SK-N-SH treated with all-trans-retinoic acid at 6 μM for 48 hours (cell line): ENCODE results near the gene FGF14.
"Not testable (repeated sequence)": the region's sequence is repeated elsewhere in the genome, so short reads cannot be mapped to it uniquely, and the experiment has no call there.

Experiments used
- ATAC-seq: fragments of 200-7000 bp; cut with Tn5 transposase; 3 replicates; pipeline ENCODE4 v1.9.1; 2020; ENCODE audit warnings: mild to moderate bottlenecking, moderate library complexity
- ARNTL ChIP-seq: fragments of 450-650 bp; formaldehyde crosslinking; IDR thresholded peaks from 2 replicates; pipeline ENCODE4 v1.5.0; 2020; ENCODE audit warnings: low read depth, mild to moderate bottlenecking, moderate library complexity, borderline replicate concordance
- GLIS3 ChIP-seq: fragments of 250-450 bp; sonication (Bioruptor Pico); IDR thresholded peaks from 2 replicates; pipeline ENCODE4 v1.5.0; 2020; ENCODE audit warnings: mild to moderate bottlenecking, moderate library complexity
- ISL1 ChIP-seq: fragments of 250-450 bp; sonication (Bioruptor Pico); IDR thresholded peaks from 2 replicates; pipeline ENCODE4 v2.1.2; 2022; ENCODE audit warnings: mild to moderate bottlenecking, moderate library complexity
- OSR1 ChIP-seq: fragments of 250-450 bp; sonication (Bioruptor Pico); IDR thresholded peaks from 2 replicates; pipeline ENCODE4 v1.8.0; 2022; ENCODE audit warnings: moderate library complexity, mild to moderate bottlenecking, inconsistent platforms
- PPARA ChIP-seq: fragments of 250-450 bp; sonication (Bioruptor Pico); IDR thresholded peaks from 2 replicates; pipeline ENCODE4 v1.5.0; 2020; ENCODE audit warnings: mild to moderate bottlenecking, borderline replicate concordance
- RARB ChIP-seq: fragments of 250-450 bp; sonication (Bioruptor Pico); IDR thresholded peaks from 2 replicates; pipeline ENCODE4 v1.8.0; 2021; ENCODE audit warnings: mild to moderate bottlenecking, moderate library complexity
- SNAI2 ChIP-seq: fragments of 250-450 bp; sonication (Bioruptor Pico); IDR thresholded peaks from 2 replicates; pipeline ENCODE4 v1.5.0; 2020; ENCODE audit warnings: mild to moderate bottlenecking, moderate library complexity
- TOX ChIP-seq: fragments of 250-450 bp; sonication (Bioruptor Pico); IDR thresholded peaks from 2 replicates; pipeline ENCODE4 v1.8.0; 2021; ENCODE audit warnings: mild to moderate bottlenecking, moderate library complexity, borderline replicate concordance
- TSHZ2 ChIP-seq: fragments of 250-450 bp; sonication (Bioruptor Pico); IDR thresholded peaks from 2 replicates; pipeline ENCODE4 v1.5.0; 2020; ENCODE audit warnings: mild to moderate bottlenecking, moderate library complexity
- ZC3H10 ChIP-seq: fragments of 250-450 bp; sonication (Bioruptor Pico); IDR thresholded peaks from 2 replicates; pipeline ENCODE4 v1.5.1; 2021; ENCODE audit warnings: mild to moderate bottlenecking, moderate library complexity
- ZFP3 ChIP-seq: fragments of 250-450 bp; sonication (Bioruptor Pico); IDR thresholded peaks from 2 replicates; pipeline ENCODE4 v1.5.0; 2020; ENCODE audit warnings: mild to moderate bottlenecking, moderate library complexity
- ZNF565 ChIP-seq: fragments of 450-650 bp; formaldehyde crosslinking; conservative IDR thresholded peaks from 2 replicates; pipeline ENCODE4 v1.5.0; 2020; ENCODE audit warnings: low read depth, mild to moderate bottlenecking, moderate library complexity
- ZNF70 ChIP-seq: fragments of 450-650 bp; formaldehyde crosslinking; IDR thresholded peaks from 2 replicates; pipeline ENCODE4 v1.5.0; 2020; ENCODE audit warnings: mild to moderate bottlenecking, moderate library complexity
- ZNF8 ChIP-seq: fragments of 450-650 bp; formaldehyde crosslinking; IDR thresholded peaks from 2 replicates; pipeline ENCODE4 v1.5.0; 2020; ENCODE audit warnings: mild to moderate bottlenecking, moderate library complexity
- TF ChIP-seq, protein P1 (sequence below): fragments of 250-450 bp; sonication (Bioruptor Pico); IDR thresholded peaks from 2 replicates; pipeline ENCODE4 v1.8.0; 2020; ENCODE audit warnings: mild to moderate bottlenecking, moderate library complexity, borderline replicate concordance
- TF ChIP-seq, protein P2 (sequence below): fragments of 250-450 bp; sonication (Bioruptor Pico); IDR thresholded peaks from 2 replicates; pipeline ENCODE4 v1.5.1; 2021; ENCODE audit warnings: mild to moderate bottlenecking, moderate library complexity
- TF ChIP-seq, protein P3 (sequence below): fragments of 250-450 bp; sonication (Bioruptor Pico); IDR thresholded peaks from 2 replicates; pipeline ENCODE4 v1.8.0; 2021; ENCODE audit warnings: low read depth, mild to moderate bottlenecking, moderate library complexity, borderline replicate concordance
- TF ChIP-seq, protein P4 (sequence below): fragments of 250-450 bp; sonication (Bioruptor Pico); IDR thresholded peaks from 2 replicates; pipeline ENCODE4 v1.5.1; 2020; ENCODE audit warnings: low read depth, mild to moderate bottlenecking, moderate library complexity

The FGF14 gene

GRCh38 chr13:102073251-102073650 lies 328.6 kb downstream of the FGF14 start:
- no peak for TF ChIP-seq PPARA (CRISPR knock-in tag)
- no peak for TF ChIP-seq ZNF8 (CRISPR knock-in tag)
- TF ChIP-seq ZNF565, result no peak
- TF ChIP-seq, protein P1, sequence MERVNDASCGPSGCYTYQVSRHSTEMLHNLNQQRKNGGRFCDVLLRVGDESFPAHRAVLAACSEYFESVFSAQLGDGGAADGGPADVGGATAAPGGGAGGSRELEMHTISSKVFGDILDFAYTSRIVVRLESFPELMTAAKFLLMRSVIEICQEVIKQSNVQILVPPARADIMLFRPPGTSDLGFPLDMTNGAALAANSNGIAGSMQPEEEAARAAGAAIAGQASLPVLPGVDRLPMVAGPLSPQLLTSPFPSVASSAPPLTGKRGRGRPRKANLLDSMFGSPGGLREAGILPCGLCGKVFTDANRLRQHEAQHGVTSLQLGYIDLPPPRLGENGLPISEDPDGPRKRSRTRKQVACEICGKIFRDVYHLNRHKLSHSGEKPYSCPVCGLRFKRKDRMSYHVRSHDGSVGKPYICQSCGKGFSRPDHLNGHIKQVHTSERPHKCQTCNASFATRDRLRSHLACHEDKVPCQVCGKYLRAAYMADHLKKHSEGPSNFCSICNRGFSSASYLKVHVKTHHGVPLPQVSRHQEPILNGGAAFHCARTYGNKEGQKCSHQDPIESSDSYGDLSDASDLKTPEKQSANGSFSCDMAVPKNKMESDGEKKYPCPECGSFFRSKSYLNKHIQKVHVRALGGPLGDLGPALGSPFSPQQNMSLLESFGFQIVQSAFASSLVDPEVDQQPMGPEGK (CRISPR knock-in tag), result no peak
- TF ChIP-seq, protein P2, sequence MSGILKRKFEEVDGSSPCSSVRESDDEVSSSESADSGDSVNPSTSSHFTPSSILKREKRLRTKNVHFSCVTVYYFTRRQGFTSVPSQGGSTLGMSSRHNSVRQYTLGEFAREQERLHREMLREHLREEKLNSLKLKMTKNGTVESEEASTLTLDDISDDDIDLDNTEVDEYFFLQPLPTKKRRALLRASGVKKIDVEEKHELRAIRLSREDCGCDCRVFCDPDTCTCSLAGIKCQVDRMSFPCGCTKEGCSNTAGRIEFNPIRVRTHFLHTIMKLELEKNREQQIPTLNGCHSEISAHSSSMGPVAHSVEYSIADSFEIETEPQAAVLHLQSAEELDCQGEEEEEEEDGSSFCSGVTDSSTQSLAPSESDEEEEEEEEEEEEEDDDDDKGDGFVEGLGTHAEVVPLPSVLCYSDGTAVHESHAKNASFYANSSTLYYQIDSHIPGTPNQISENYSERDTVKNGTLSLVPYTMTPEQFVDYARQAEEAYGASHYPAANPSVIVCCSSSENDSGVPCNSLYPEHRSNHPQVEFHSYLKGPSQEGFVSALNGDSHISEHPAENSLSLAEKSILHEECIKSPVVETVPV (CRISPR knock-in tag), result no peak
- TF ChIP-seq TOX (CRISPR knock-in tag), result no peak
- TF ChIP-seq, all 23 proteins: peak for 0
- no peak for ATAC-seq

DNA sequence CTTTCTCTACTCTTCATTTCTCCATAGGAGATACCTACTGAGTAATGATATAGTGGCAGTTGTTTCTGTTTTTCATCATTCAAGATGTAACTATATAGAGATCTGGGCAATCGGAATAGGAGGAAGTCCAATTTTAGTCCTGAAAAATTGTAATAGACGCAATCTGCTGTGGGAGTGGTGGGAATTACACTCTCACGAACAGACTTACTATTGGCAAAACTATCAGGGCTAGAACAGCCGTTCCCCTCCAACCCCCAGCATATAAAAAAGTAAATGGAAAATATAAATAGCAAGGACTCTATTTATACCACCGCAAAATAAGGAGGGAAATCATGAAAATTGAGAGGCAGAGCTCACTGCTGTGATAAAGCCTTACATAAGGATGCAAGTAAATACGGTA lies 330.1 kb downstream of the FGF14 start:
- ATAC-seq, result no peak

GRCh38 chr13:102068323-102068722 lies 333.5 kb downstream of the FGF14 start:
- ATAC-seq, result not testable (repeated sequence)

More for the DNA sequence above, 330.1 kb downstream of the FGF14 start:
- TF ChIP-seq TOX (CRISPR knock-in tag) (no peak), TSHZ2 (CRISPR knock-in tag) (no peak), ZC3H10 (CRISPR knock-in tag) (no peak), ISL1 (no peak)
- TF ChIP-seq, protein P1 (CRISPR knock-in tag), result no peak
- TF ChIP-seq, protein P3, sequence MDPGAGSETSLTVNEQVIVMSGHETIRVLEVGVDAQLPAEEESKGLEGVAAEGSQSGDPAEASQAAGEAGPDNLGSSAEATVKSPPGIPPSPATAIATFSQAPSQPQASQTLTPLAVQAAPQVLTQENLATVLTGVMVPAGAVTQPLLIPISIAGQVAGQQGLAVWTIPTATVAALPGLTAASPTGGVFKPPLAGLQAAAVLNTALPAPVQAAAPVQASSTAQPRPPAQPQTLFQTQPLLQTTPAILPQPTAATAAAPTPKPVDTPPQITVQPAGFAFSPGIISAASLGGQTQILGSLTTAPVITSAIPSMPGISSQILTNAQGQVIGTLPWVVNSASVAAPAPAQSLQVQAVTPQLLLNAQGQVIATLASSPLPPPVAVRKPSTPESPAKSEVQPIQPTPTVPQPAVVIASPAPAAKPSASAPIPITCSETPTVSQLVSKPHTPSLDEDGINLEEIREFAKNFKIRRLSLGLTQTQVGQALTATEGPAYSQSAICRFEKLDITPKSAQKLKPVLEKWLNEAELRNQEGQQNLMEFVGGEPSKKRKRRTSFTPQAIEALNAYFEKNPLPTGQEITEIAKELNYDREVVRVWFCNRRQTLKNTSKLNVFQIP (CRISPR knock-in tag), result no peak

- no peak for ATAC-seq
- TF ChIP-seq ARNTL (CRISPR knock-in tag), result no peak
- TF ChIP-seq TSHZ2 (CRISPR knock-in tag), result no peak
- no peak for TF ChIP-seq RARB (CRISPR knock-in tag)
- TF ChIP-seq ZNF565, result no peak
- no peak for TF ChIP-seq SNAI2 (CRISPR knock-in tag)
- no peak for TF ChIP-seq GLIS3
- TF ChIP-seq, protein P4, sequence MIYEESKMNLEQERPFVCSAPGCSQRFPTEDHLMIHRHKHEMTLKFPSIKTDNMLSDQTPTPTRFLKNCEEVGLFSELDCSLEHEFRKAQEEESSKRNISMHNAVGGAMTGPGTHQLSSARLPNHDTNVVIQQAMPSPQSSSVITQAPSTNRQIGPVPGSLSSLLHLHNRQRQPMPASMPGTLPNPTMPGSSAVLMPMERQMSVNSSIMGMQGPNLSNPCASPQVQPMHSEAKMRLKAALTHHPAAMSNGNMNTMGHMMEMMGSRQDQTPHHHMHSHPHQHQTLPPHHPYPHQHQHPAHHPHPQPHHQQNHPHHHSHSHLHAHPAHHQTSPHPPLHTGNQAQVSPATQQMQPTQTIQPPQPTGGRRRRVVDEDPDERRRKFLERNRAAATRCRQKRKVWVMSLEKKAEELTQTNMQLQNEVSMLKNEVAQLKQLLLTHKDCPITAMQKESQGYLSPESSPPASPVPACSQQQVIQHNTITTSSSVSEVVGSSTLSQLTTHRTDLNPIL (CRISPR knock-in tag), result no peak
- TF ChIP-seq ZNF70 (CRISPR knock-in tag), result no peak
- TF ChIP-seq, protein P2 (CRISPR knock-in tag), result no peak
- TF ChIP-seq ISL1, result no peak
- no peak for TF ChIP-seq OSR1
- TF ChIP-seq PPARA (CRISPR knock-in tag), result no peak
- no peak for TF ChIP-seq ZC3H10 (CRISPR knock-in tag)
- no peak for TF ChIP-seq ZFP3 (CRISPR knock-in tag)
Observed at GRCh38 chr13:102055090-102055779, 346.6 kb downstream of the FGF14 start.
